Body of pancreas (tissue), 4 donors: ENCODE data around the gene NUCKS1.

Source experiments
- CTCF ChIP-seq, 7 experiments: fragments of 450-650 bp in 4 of 7; fragments of 200-600 bp in 3 of 7; sonication (generic) in 3 of 7; IDR thresholded peaks; one replicate each; pipeline ENCODE4 v1.5.1; 2016 to 2019; ENCODE audit warnings: antibody characterized with exemption in 7 of 7
- POLR2A ChIP-seq, 3 donors: fragments of 450-650 bp; IDR thresholded peaks; one replicate each; pipeline ENCODE4 v1.6.1; 2016; ENCODE audit warnings: antibody characterized with exemption in 3 of 3, mild to moderate bottlenecking in 2 of 3

- TF ChIP-seq CTCF (IDR thresholded peaks at IDR 0.05), result no peak
- TF ChIP-seq POLR2A (IDR thresholded peaks at IDR 0.05), result no peak
These were observed 14.6 kb upstream of the NUCKS1 start for GRCh38 chr1:205764578-205764977.
